Measurements from ENCODE around the gene APOB. TPM values are rescaled to one million over a fixed set of nuclear protein-coding genes. Genes with fewer than 3 reads are reported as not detected.

Gene APOB
- polyA plus RNA-seq, 2 of the 4 experiments (the other 2 are of a cell fraction) = under 0.01 TPM; not detected in 1

- ATAC-seq = no peak
- H3K9me3 ChIP-seq = no peaks in the 10 kb centered on the region
- FAIRE-seq = no peak
- no peaks in the 10 kb centered on the region for H3K4me1 ChIP-seq
- no peak overlapping the region for H3K4me2 ChIP-seq
- no peak overlapping the region for H3K4me3 ChIP-seq
- no peak for TF ChIP-seq CHD4 (IDR thresholded peaks at IDR 0.05; ENCODE audit: borderline replicate concordance)
- no peak for TF ChIP-seq FOXS1 (CRISPR knock-in tag; IDR thresholded peaks at IDR 0.05)
- no peak for TF ChIP-seq GATA3 (IDR thresholded peaks at IDR 0.05; ENCODE audit: borderline replicate concordance)
- TF ChIP-seq BHLHE40 (IDR thresholded peaks at IDR 0.05; ENCODE audit: low read depth, low read length) = no peak
- no peak for TF ChIP-seq NPAS2 (CRISPR knock-in tag; IDR thresholded peaks at IDR 0.05; ENCODE audit: borderline replicate concordance)
- TF ChIP-seq CBX2 (IDR thresholded peaks at IDR 0.05; ENCODE audit: borderline replicate concordance, low read depth) = no peak
- TF ChIP-seq JUN (IDR thresholded peaks at IDR 0.05) = no peak
- no peak for TF ChIP-seq ESRRA (IDR thresholded peaks at IDR 0.05; ENCODE audit: borderline replicate concordance, low read length)
- no peak for TF ChIP-seq PBX3 (IDR thresholded peaks at IDR 0.05)
- no peak for TF ChIP-seq NR3C1 (IDR thresholded peaks at IDR 0.05)
- no peak for TF ChIP-seq CTCF (IDR thresholded peaks at IDR 0.05)
- TF ChIP-seq EHMT2 (IDR thresholded peaks at IDR 0.05; ENCODE audit: low read depth) = no peak
- TF ChIP-seq SREBF2 (IDR thresholded peaks at IDR 0.05) = no peak
- TF ChIP-seq ELK1 (IDR thresholded peaks at IDR 0.05; ENCODE audit: low read depth, low read length) = no peak
- no peak for TF ChIP-seq HDAC2 (IDR thresholded peaks at IDR 0.05)
- TF ChIP-seq TP53 (CRISPR knock-in tag; IDR thresholded peaks at IDR 0.05) = no peak
- 11% methylated on average over 5 of the region's 5 CpGs for WGBS (ENCODE audit: missing lambda C conversion rate)
- no peak for DNase-seq (ENCODE audit: low read depth in 1 of 2, low spot score in 1 of 2)
- ChIA-PET POLR2A (no interaction called here), CTCF (interaction anchor here (0.8 to 1.4 kb wide), 3 partner anchors 12 to 337 kb away, joined by 3 read pairs; no protein-coding TSS in a partner anchor)
- no peak overlapping the region for H3K27ac ChIP-seq
Measured at GRCh38 chr2:20998972-20999905, 44.6 kb downstream of the APOB start.

GRCh38 chr2:20997953-20998722, 45.7 kb downstream of the APOB start:
- H3K4me2 ChIP-seq = no peak overlapping the region
- TF ChIP-seq HOXB5 (CRISPR knock-in tag; IDR thresholded peaks at IDR 0.05) (no peak), CBX8 (IDR thresholded peaks at IDR 0.05) (no peak), HOXB13 (CRISPR knock-in tag; IDR thresholded peaks at IDR 0.05; ENCODE audit: low read depth) (no peak), CTCF (IDR thresholded peaks at IDR 0.05) (no peak), HDAC2 (IDR thresholded peaks at IDR 0.05) (no peak), RFX5 (IDR thresholded peaks at IDR 0.05) (no peak)
- ChIA-PET POLR2A (no interaction called here), CTCF (no interaction called here)
- DNase-seq (ENCODE audit: low read depth in 1 of 2, low spot score in 1 of 2) (no peak), ATAC-seq (no peak), FAIRE-seq (no peak)
- H3K27ac ChIP-seq = no peak overlapping the region
- H3K4me3 ChIP-seq = no peak overlapping the region
- H3K9me3 ChIP-seq = no peaks in the 10 kb centered on the region
- WGBS (ENCODE audit: missing lambda C conversion rate) = 4% methylated on average over 7 of the region's 7 CpGs
- H3K4me1 ChIP-seq = no peaks in the 10 kb centered on the region

Data from A549 (cell line).